Mucosa of descending colon (tissue), 3 donors: ENCODE results near the gene SLC7A6. TPM values are rescaled to one million over a fixed set of nuclear protein-coding genes. Genes with fewer than 3 reads are reported as not detected.

Source experiments
- ATAC-seq: fragments of 200-7000 bp; cut with Tn5 transposase; one replicate; pipeline ENCODE4 v1.9.1; 2020; ENCODE audit warnings: mild to moderate bottlenecking, moderate library complexity
- DNase-seq, 3 donors: peaks; one replicate each; pipeline ENCODE4 v3.0.0-alpha.2; 2020
- H3K36me3 ChIP-seq: fragments of 200-600 bp; one replicate; pipeline ENCODE4 v1.8.0; 2021; ENCODE audit warnings: low read depth, mild to moderate bottlenecking
- H3K4me1 ChIP-seq: fragments of 200-600 bp; one replicate; pipeline ENCODE4 v1.8.0; 2021; ENCODE audit warnings: low read depth, mild to moderate bottlenecking
- H3K4me3 ChIP-seq: fragments of 200-600 bp; one replicate; pipeline ENCODE4 v1.8.0; 2021; ENCODE audit warnings: mild to moderate bottlenecking
- H3K9me3 ChIP-seq: fragments of 200-600 bp; one replicate; pipeline ENCODE4 v1.8.0; 2021; ENCODE audit warnings: mild to moderate bottlenecking
- CTCF ChIP-seq: fragments of 200-600 bp; IDR thresholded peaks from one replicate; pipeline ENCODE4 v1.8.0; 2022; ENCODE audit warnings: antibody characterized with exemption, mild to moderate bottlenecking
- intact Hi-C, 2 donors: fragments of 100-400 bp; cut with DNase I in 1 of 2; cut with micrococcal nuclease in 1 of 2; formaldehyde crosslinking; loops; one replicate each; pipeline versions ENCODE4 v1.11.0 to v1.11.1; 2022; cut with DNase I, micrococcal nuclease
- total RNA-seq, 3 donors: library from RNA; stranded (reverse); fragmentation: NEBNext Ultra II Directional in 2 of 3; extraction: Animal tissue kit (Norgen Biotek cat#: 25700) in 2 of 3; gene quantifications; one replicate each; pipeline versions ENCODE4 v1.2.1 to v1.2.4, GENCODE V29; 2021 to 2023
- donor health status: DM: no; HTN: no; CAD: no; lungs with moderate emphysema.
- donor health status: DM: no; HTN: no; CAD: no.
- donor health status: DM: no; HTN: yes; CAD: no.

The SLC7A6 gene
- total RNA-seq, 3 donors from 2014 or later = 35.0 to 41.4 (median 37.2) TPM

GRCh38 chr16:68252383-68252782 is 11.9 kb upstream of the SLC7A6 start:
- peaks cover 6% of the 10 kb centered on the region for H3K4me1 ChIP-seq
- no peak overlapping the region for H3K4me3 ChIP-seq
- ATAC-seq (no peak), DNase-seq (no peak)
- H3K9me3 ChIP-seq = no peaks in the 10 kb centered on the region
- H3K36me3 ChIP-seq = no peaks in the 10 kb centered on the region
- TF ChIP-seq CTCF = no peak
- intact Hi-C loops = no loop called here

GRCh38 chr16:68253721-68254120 is 10.6 kb upstream of the SLC7A6 start:
- DNase-seq (no peak), ATAC-seq (no peak)
- intact Hi-C loops = no loop called here
- Histone ChIP-seq H3K36me3 (no peaks in the 10 kb centered on the region), H3K4me3 (no peak overlapping the region), H3K9me3 (no peaks in the 10 kb centered on the region), H3K4me1 (peaks cover 12% of the 10 kb centered on the region)
- no peak for TF ChIP-seq CTCF

GRCh38 chr16:68255712-68256111 is 8.6 kb upstream of the SLC7A6 start:
- ATAC-seq = no peak
- intact Hi-C loops = no loop called here
- Histone ChIP-seq H3K4me1 (peaks cover 12% of the 10 kb centered on the region), H3K9me3 (no peaks in the 10 kb centered on the region), H3K4me3 (no peak overlapping the region), H3K36me3 (no peaks in the 10 kb centered on the region)
- TF ChIP-seq CTCF = no peak
- no peak for DNase-seq

GRCh38 chr16:68257251-68257905 is 6.9 kb upstream of the SLC7A6 start:
- intact Hi-C loops = no loop called here
- Histone ChIP-seq H3K9me3 (no peaks in the 10 kb centered on the region), H3K4me1 (peaks cover 16% of the 10 kb centered on the region), H3K4me3 (no peak overlapping the region), H3K36me3 (no peaks in the 10 kb centered on the region)
- TF ChIP-seq CTCF = no peak
- DNase-seq = peak in 1 of 3 donors; percentile 55
- peak; percentile 72 for ATAC-seq

- TF ChIP-seq CTCF = no peak
- H3K4me3 ChIP-seq = no peak overlapping the region
- peak; percentile 81 for ATAC-seq
- intact Hi-C loops = no loop called here
- H3K36me3 ChIP-seq = no peaks in the 10 kb centered on the region
- H3K9me3 ChIP-seq = no peaks in the 10 kb centered on the region
- peak; percentile 51 to 75 (median 71) for DNase-seq
- H3K4me1 ChIP-seq = peaks cover 16% of the 10 kb centered on the region
Observed at GRCh38 chr16:68257906-68258800, 6.2 kb upstream of the SLC7A6 start.
